BLaER1 treated with 17β-estradiol and CSF1 and Interleukin-3, amounts not matched to agents 10 nM and 100 nM (cell line): Measurements from ENCODE around the gene LMNB1.
"Not testable (repeated sequence)": the region's sequence is repeated elsewhere in the genome, so short reads cannot be mapped to it uniquely, and the experiment has no call there.

ENCODE experiments used
- H3K27ac ChIP-seq, 11 experiments: shearing (Covaris generic); formaldehyde crosslinking; 2 replicates each; pipeline ENCODE4 v1.8.1; 2022
- H3K27me3 ChIP-seq, 11 experiments: shearing (Covaris generic); formaldehyde crosslinking; 2 replicates each; pipeline ENCODE4 v1.8.1; 2022
- H3K36me3 ChIP-seq, 11 experiments: shearing (Covaris generic); formaldehyde crosslinking; 2 replicates each; pipeline ENCODE4 v1.8.1; 2022
- H3K4me1 ChIP-seq, 10 experiments: shearing (Covaris generic); formaldehyde crosslinking; 2 replicates each; pipeline ENCODE4 v1.8.1; 2022
- H3K4me2 ChIP-seq, 11 experiments: shearing (Covaris generic); formaldehyde crosslinking; 2 replicates each; pipeline ENCODE4 v1.8.1; 2022
- H3K4me3 ChIP-seq, 10 experiments: shearing (Covaris generic); formaldehyde crosslinking; 2 replicates each; pipeline ENCODE4 v1.8.1; 2022
- H3K9ac ChIP-seq, 11 experiments: shearing (Covaris generic); formaldehyde crosslinking; 2 replicates each; pipeline ENCODE4 v1.8.1; 2022
- H3K9me3 ChIP-seq, 11 experiments: shearing (Covaris generic); formaldehyde crosslinking; replicated peaks in 1 of 11; 2 replicates each; pipeline ENCODE4 v1.8.1; 2022
- H4K20me1 ChIP-seq, 11 experiments: shearing (Covaris generic); formaldehyde crosslinking; 2 replicates each; pipeline ENCODE4 v1.8.1; 2022
- Cebpa-rat ChIP-seq, 11 experiments: shearing (Covaris generic); IDR thresholded peaks; 2 replicates each; pipeline ENCODE4 v1.8.1; 2022

Gene LMNB1

GRCh38 chr5:126776499-126777256 lies at the start of gene LMNB1:
LMNB1 (plus strand) TSS chr5:126777136; CDS start chr5:126777509, 373 bp downstream.
- peak within 1 kb of the TSS; percentile 80 to 100 (median 97) for H3K4me3 ChIP-seq
- 0 out of 22 replicates have a peak, but pooled peaks cover 0 to 6% (median 0%) of the 10 kb centered on the region in 11 experiments for H3K9me3 ChIP-seq
- TF ChIP-seq Cebpa-rat (IDR thresholded peaks at IDR 0.05), result peak in 9 of 11 experiments; percentile 21 to 84 (median 45); a peak in 7 of 22 replicates
- peak within 1 kb of the TSS; percentile 88 to 100 (median 99) for H3K9ac ChIP-seq
- H3K27me3 ChIP-seq, result no peaks in the 10 kb centered on the region
- H3K4me1 ChIP-seq, result peaks cover 28 to 40% (median 35%) of the 10 kb centered on the region in 10 experiments
- H3K27ac ChIP-seq, result peak within 1 kb of the TSS; percentile 85 to 100 (median 98)
- H3K36me3 ChIP-seq, result peaks cover 0 to 24% (median 12%) of the 10 kb centered on the region in 11 experiments; a peak in 11 of 22 replicates
- peaks cover 0 to 34% (median 33%) of the 10 kb centered on the region in 11 experiments; a peak in 18 of 22 replicates for H4K20me1 ChIP-seq
- H3K4me2 ChIP-seq, result peak within 1 kb of the TSS; percentile 74 to 97 (median 86)

GRCh38 chr5:126732716-126733115 lies 44.2 kb upstream of the LMNB1 start:
- H3K27me3 ChIP-seq, result no peaks in the 10 kb centered on the region
- H4K20me1 ChIP-seq, result no peaks in the 10 kb centered on the region
- TF ChIP-seq Cebpa-rat (IDR thresholded peaks at IDR 0.05), result no peak
- no peaks in the 10 kb centered on the region for H3K36me3 ChIP-seq
- no peak overlapping the region for H3K9ac ChIP-seq
- no peak overlapping the region for H3K4me3 ChIP-seq
- no peak overlapping the region for H3K4me2 ChIP-seq
- peaks cover 0 to 4% (median 0%) of the 10 kb centered on the region in 11 experiments; a peak in 4 of 22 replicates for H3K9me3 ChIP-seq
- no peak overlapping the region for H3K27ac ChIP-seq
- peaks cover 16 to 27% (median 23%) of the 10 kb centered on the region in 10 experiments for H3K4me1 ChIP-seq

GRCh38 chr5:126734573-126734972 lies 42.4 kb upstream of the LMNB1 start:
- H3K36me3 ChIP-seq, H3K4me2 ChIP-seq, H3K27me3 ChIP-seq, H3K27ac ChIP-seq, H4K20me1 ChIP-seq, H3K9me3 ChIP-seq, H3K9ac ChIP-seq, H3K4me3 ChIP-seq: not testable (repeated sequence)
- H3K4me1 ChIP-seq, result peaks cover 16 to 26% (median 23%) of the 10 kb centered on the region in 10 experiments

GRCh38 chr5:126736141-126736540 lies 40.8 kb upstream of the LMNB1 start:
- Histone ChIP-seq H3K27ac (no peak overlapping the region), H3K36me3 (no peaks in the 10 kb centered on the region), H3K9me3 (peaks cover 0 to 7% (median 0%) of the 10 kb centered on the region in 11 experiments; a peak in 3 of 22 replicates), H3K9ac (no peak overlapping the region), H3K4me3 (no peak overlapping the region), H3K4me1 (peaks cover 1 to 11% (median 9%) of the 10 kb centered on the region in 10 experiments), H4K20me1 (no peaks in the 10 kb centered on the region), H3K4me2 (no peak overlapping the region), H3K27me3 (no peaks in the 10 kb centered on the region)
- TF ChIP-seq Cebpa-rat (IDR thresholded peaks at IDR 0.05), result no peak

GRCh38 chr5:126741361-126741760 lies 35.6 kb upstream of the LMNB1 start:
- Histone ChIP-seq H4K20me1 (no peaks in the 10 kb centered on the region), H3K4me3 (no peak overlapping the region), H3K4me2 (no peak overlapping the region), H3K9ac (no peak overlapping the region), H3K36me3 (no peaks in the 10 kb centered on the region), H3K27ac (no peak overlapping the region), H3K4me1 (peaks cover 0 to 4% (median 2%) of the 10 kb centered on the region in 10 experiments; a peak in 6 of 20 replicates), H3K9me3 (peaks cover 0 to 18% (median 0%) of the 10 kb centered on the region in 11 experiments; a peak in 3 of 22 replicates), H3K27me3 (no peaks in the 10 kb centered on the region)
- no peak for TF ChIP-seq Cebpa-rat (IDR thresholded peaks at IDR 0.05)

GRCh38 chr5:126742425-126742824 lies 34.5 kb upstream of the LMNB1 start:
- H3K9me3 ChIP-seq, result peaks cover 0 to 18% (median 0%) of the 10 kb centered on the region in 11 experiments; a peak in 3 of 22 replicates
- no peaks in the 10 kb centered on the region for H3K27me3 ChIP-seq
- H3K9ac ChIP-seq, result no peak overlapping the region
- TF ChIP-seq Cebpa-rat (IDR thresholded peaks at IDR 0.05), result no peak
- H3K36me3 ChIP-seq, result no peaks in the 10 kb centered on the region
- H4K20me1 ChIP-seq, result no peaks in the 10 kb centered on the region
- no peak overlapping the region for H3K4me2 ChIP-seq
- H3K4me3 ChIP-seq, result no peak overlapping the region
- H3K4me1 ChIP-seq, result peaks cover 2 to 15% (median 12%) of the 10 kb centered on the region in 10 experiments; a peak in 18 of 20 replicates
- no peak overlapping the region for H3K27ac ChIP-seq

- no peak overlapping the region for H3K9ac ChIP-seq
These were observed 32.1 kb upstream of the LMNB1 start for GRCh38 chr5:126744836-126745235.

GRCh38 chr5:126745259-126745992 lies 31.5 kb upstream of the LMNB1 start:
- Histone ChIP-seq H3K4me1 (peaks cover 19 to 36% (median 27%) of the 10 kb centered on the region in 10 experiments), H3K4me3 (no peak overlapping the region), H3K9me3 (peaks cover 0 to 18% (median 5%) of the 10 kb centered on the region in 11 experiments; a peak in 5 of 22 replicates), H3K27ac (no peak overlapping the region), H3K4me2 (no peak overlapping the region), H4K20me1 (no peaks in the 10 kb centered on the region), H3K27me3 (no peaks in the 10 kb centered on the region), H3K36me3 (no peaks in the 10 kb centered on the region), H3K9ac (no peak overlapping the region)
- TF ChIP-seq Cebpa-rat (IDR thresholded peaks at IDR 0.05), result no peak

More at GRCh38 chr5:126744836-126745235, 32.1 kb upstream of the LMNB1 start:
- H3K4me3 ChIP-seq, result no peak overlapping the region
- H3K4me1 ChIP-seq, result peaks cover 19 to 33% (median 27%) of the 10 kb centered on the region in 10 experiments
- no peaks in the 10 kb centered on the region for H3K27me3 ChIP-seq
- TF ChIP-seq Cebpa-rat (IDR thresholded peaks at IDR 0.05), result no peak
- no peak overlapping the region for H3K27ac ChIP-seq
- no peaks in the 10 kb centered on the region for H3K36me3 ChIP-seq
- H4K20me1 ChIP-seq, result no peaks in the 10 kb centered on the region
- H3K9me3 ChIP-seq, result peaks cover 0 to 18% (median under 1%) of the 10 kb centered on the region in 11 experiments; a peak in 2 of 22 replicates
- H3K4me2 ChIP-seq, result no peak overlapping the region

GRCh38 chr5:126746290-126746689 lies 30.6 kb upstream of the LMNB1 start:
- Histone ChIP-seq H3K9me3 (peaks cover 0 to 12% (median 5%) of the 10 kb centered on the region in 11 experiments; a peak in 6 of 22 replicates), H4K20me1 (no peaks in the 10 kb centered on the region), H3K4me2 (no peak overlapping the region; a peak in 1 of 22 replicates), H3K4me1 (peaks cover 19 to 39% (median 27%) of the 10 kb centered on the region in 10 experiments), H3K4me3 (no peak overlapping the region), H3K36me3 (no peaks in the 10 kb centered on the region), H3K9ac (no peak overlapping the region), H3K27me3 (no peaks in the 10 kb centered on the region), H3K27ac (peak overlapping the region in 2 of 11 experiments; percentile 25 to 82; a peak in 2 of 22 replicates)
- TF ChIP-seq Cebpa-rat (IDR thresholded peaks at IDR 0.05), result no peak
